Uterus (tissue), 4 donors: ENCODE results near the gene HTR3A. TPM values are rescaled to one million over a fixed set of nuclear protein-coding genes. Genes with fewer than 3 reads are reported as not detected.
"Not testable (repeated sequence)": the region's sequence is repeated elsewhere in the genome, so short reads cannot be mapped to it uniquely, and the experiment has no call there.

Experiments used
- DNase-seq, 2 donors: peaks; one replicate each; pipeline ENCODE4 v3.0.0-alpha.2; 2019 to 2020
- H3K27ac ChIP-seq, 2 donors: fragments of 200-600 bp; sonication (generic); 1 replicate in 1 of 2; 2 replicates in 1 of 2; pipeline ENCODE4 v1.5.1; 2016 to 2018
- H3K27me3 ChIP-seq, 2 donors: fragments of 200-600 bp; sonication (generic); one replicate each; pipeline ENCODE4 v1.5.1; 2018 to 2019; ENCODE audit warnings: control low read depth in 1 of 2
- H3K36me3 ChIP-seq, 2 donors: fragments of 200-600 bp; sonication (generic); one replicate each; pipeline ENCODE4 v1.5.1; 2019; ENCODE audit warnings: control low read depth in 1 of 2
- H3K4me1 ChIP-seq, 2 donors: fragments of 200-600 bp; sonication (generic); one replicate each; pipeline ENCODE4 v1.5.1; 2018 to 2019; ENCODE audit warnings: control low read depth in 1 of 2
- H3K4me3 ChIP-seq, 2 donors: fragments of 200-600 bp; sonication (generic); 1 replicate in 1 of 2; 2 replicates in 1 of 2; pipeline ENCODE4 v1.5.1; 2018 to 2019; ENCODE audit warnings: mild to moderate bottlenecking in 1 of 2
- H3K9me3 ChIP-seq, 2 donors: fragments of 200-600 bp; sonication (generic); one replicate each; pipeline ENCODE4 v1.5.1; 2019; ENCODE audit warnings: control low read depth in 1 of 2
- POLR2A ChIP-seq, 2 donors: fragments of 450-650 bp; IDR thresholded peaks; one replicate each; pipeline ENCODE4 v1.6.1; 2016; ENCODE audit warnings: antibody characterized with exemption in 2 of 2, mild to moderate bottlenecking in 1 of 2, moderate library complexity in 1 of 2
- intact Hi-C: fragments of 100-400 bp; cut with DNase I; formaldehyde crosslinking; loops from one replicate; pipeline ENCODE4 v1.15.1; 2023; ENCODE audit warnings: low total_unique reads
- total RNA-seq, 4 donors: library from RNA; depleted of rRNA in 3 of 4; stranded (reverse); fragments of >200 nt in 3 of 4; gene quantifications; one replicate each; pipeline versions ENCODE4 v1.1.0 to v1.2.4, GENCODE V29; 2014 to 2023
- TF ChIP-seq, protein P1 (sequence below), 4 experiments: fragments of 200-600 bp in 2 of 4; fragments of 450-650 bp in 2 of 4; sonication (generic) in 2 of 4; IDR thresholded peaks; one replicate each; pipeline ENCODE4 v1.5.1; 2016 to 2019; ENCODE audit warnings: antibody characterized with exemption in 4 of 4, mild to moderate bottlenecking in 2 of 4, moderate library complexity in 1 of 4
- donor health status: DM: yes; HTN: yes; CAD: no.

Gene HTR3A
- total RNA-seq, 4 donors from 2014 or later: 0.14 to 0.21 TPM; not detected in 2

DNA sequence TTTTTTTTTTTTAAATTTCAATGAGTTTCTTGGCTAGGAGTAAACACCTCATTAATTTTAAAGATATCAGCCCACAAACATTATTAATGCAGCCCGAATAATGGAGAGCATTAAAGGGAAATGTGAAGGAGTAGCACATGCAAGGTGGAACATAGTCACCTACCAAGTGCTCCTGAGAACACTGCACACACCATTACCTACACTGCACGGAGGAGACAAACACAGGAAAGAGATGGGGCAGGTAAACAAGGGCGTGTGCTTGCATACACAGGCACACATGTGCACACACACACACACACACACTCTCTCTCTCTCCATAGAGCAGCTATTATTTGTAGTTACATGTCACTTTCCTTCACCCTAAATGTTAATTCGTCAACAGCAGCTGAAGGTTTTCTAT is 40.1 kb upstream of the HTR3A start:
- no peak overlapping the region for H3K27ac ChIP-seq
- H3K36me3 ChIP-seq: no peaks in the 10 kb centered on the region
- H3K4me3 ChIP-seq: no peak overlapping the region
- DNase-seq: no peak
- H3K27me3 ChIP-seq: no peaks in the 10 kb centered on the region
- H3K9me3 ChIP-seq: no peaks in the 10 kb centered on the region
- TF ChIP-seq, protein P1, sequence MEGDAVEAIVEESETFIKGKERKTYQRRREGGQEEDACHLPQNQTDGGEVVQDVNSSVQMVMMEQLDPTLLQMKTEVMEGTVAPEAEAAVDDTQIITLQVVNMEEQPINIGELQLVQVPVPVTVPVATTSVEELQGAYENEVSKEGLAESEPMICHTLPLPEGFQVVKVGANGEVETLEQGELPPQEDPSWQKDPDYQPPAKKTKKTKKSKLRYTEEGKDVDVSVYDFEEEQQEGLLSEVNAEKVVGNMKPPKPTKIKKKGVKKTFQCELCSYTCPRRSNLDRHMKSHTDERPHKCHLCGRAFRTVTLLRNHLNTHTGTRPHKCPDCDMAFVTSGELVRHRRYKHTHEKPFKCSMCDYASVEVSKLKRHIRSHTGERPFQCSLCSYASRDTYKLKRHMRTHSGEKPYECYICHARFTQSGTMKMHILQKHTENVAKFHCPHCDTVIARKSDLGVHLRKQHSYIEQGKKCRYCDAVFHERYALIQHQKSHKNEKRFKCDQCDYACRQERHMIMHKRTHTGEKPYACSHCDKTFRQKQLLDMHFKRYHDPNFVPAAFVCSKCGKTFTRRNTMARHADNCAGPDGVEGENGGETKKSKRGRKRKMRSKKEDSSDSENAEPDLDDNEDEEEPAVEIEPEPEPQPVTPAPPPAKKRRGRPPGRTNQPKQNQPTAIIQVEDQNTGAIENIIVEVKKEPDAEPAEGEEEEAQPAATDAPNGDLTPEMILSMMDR (IDR thresholded peaks at IDR 0.05): no peak
- TF ChIP-seq POLR2A (IDR thresholded peaks at IDR 0.05): no peak
- intact Hi-C loops: no loop called here
- no peaks in the 10 kb centered on the region for H3K4me1 ChIP-seq

DNA sequence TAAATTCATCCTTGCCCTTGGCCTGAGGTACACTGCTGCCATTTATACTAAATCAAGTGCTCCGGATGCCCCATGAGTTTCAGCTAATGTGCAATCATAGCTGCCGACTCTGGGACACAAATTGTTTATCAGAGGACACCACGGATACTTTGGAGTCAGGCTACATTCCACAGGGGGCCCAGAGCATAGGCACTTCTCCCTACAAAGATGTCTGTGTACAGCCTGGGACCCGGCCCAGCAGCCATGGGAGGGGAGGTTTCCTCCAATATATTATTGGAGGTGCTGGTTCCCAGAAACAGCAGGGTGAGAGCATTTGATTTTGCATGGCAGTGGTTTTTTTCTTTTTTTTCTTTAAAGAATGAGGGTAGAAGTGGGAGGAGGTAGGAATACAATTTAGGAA is 39.0 kb upstream of the HTR3A start:
- H3K4me1 ChIP-seq: no peaks in the 10 kb centered on the region
- intact Hi-C loops: no loop called here
- no peaks in the 10 kb centered on the region for H3K36me3 ChIP-seq
- no peak overlapping the region for H3K27ac ChIP-seq
- H3K9me3 ChIP-seq: no peaks in the 10 kb centered on the region
- TF ChIP-seq POLR2A (IDR thresholded peaks at IDR 0.05): no peak
- TF ChIP-seq, protein P1 (IDR thresholded peaks at IDR 0.05): no peak
- DNase-seq: no peak
- no peaks in the 10 kb centered on the region for H3K27me3 ChIP-seq
- no peak overlapping the region for H3K4me3 ChIP-seq

DNA sequence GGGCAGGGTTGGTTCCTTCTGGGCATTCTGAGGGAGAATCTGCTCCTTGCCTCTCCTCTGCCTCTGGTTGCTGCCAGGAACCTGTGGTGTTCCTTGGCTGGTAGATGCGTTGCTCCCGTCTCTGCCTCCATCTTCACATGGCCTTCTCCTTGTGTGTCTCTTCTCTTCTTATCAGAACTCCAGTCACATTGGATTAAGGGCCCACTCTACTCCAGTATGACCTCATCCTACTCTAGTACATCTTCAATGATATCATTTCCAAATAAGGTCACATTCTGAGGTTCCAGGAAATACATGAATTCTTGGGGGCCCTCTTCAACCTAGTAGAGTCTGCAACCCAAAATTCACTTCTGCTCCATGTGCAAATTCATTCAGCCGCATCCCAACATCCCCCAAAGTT is 37.0 kb upstream of the HTR3A start:
- Histone ChIP-seq H3K27ac (no peak overlapping the region), H3K27me3 (no peaks in the 10 kb centered on the region), H3K36me3 (no peaks in the 10 kb centered on the region), H3K4me1 (no peaks in the 10 kb centered on the region), H3K4me3 (no peak overlapping the region), H3K9me3 (no peaks in the 10 kb centered on the region)
- TF ChIP-seq POLR2A (IDR thresholded peaks at IDR 0.05): no peak
- TF ChIP-seq, protein P1 (IDR thresholded peaks at IDR 0.05): no peak
- intact Hi-C loops: no loop called here
- DNase-seq: no peak

DNA sequence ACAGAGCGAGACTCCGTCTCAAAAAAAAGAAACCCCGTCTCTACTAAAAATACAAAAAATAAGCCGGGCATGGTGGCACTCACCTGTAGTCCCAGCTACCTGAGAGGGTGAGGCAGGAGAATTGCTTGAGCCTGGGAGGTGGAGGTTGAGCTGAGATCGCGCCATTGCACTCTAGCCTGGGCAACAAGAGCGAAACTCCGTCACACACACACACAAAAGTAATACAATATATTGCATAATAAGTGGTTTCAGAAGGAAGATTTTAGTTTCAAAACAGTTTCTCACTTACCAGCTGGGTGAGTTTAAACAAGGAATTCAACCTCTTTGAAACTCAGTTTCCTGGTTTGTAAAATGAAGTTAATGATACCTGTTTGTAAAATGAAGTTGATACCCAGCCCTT is 32.7 kb upstream of the HTR3A start:
- TF ChIP-seq, protein P1 (IDR thresholded peaks at IDR 0.05): no peak
- TF ChIP-seq POLR2A (IDR thresholded peaks at IDR 0.05): no peak
- no peaks in the 10 kb centered on the region for H3K4me1 ChIP-seq
- no peaks in the 10 kb centered on the region for H3K27me3 ChIP-seq
- intact Hi-C loops: no loop called here
- no peaks in the 10 kb centered on the region for H3K9me3 ChIP-seq
- no peaks in the 10 kb centered on the region for H3K36me3 ChIP-seq
- no peak overlapping the region for H3K27ac ChIP-seq
- no peak overlapping the region for H3K4me3 ChIP-seq
- no peak for DNase-seq

DNA sequence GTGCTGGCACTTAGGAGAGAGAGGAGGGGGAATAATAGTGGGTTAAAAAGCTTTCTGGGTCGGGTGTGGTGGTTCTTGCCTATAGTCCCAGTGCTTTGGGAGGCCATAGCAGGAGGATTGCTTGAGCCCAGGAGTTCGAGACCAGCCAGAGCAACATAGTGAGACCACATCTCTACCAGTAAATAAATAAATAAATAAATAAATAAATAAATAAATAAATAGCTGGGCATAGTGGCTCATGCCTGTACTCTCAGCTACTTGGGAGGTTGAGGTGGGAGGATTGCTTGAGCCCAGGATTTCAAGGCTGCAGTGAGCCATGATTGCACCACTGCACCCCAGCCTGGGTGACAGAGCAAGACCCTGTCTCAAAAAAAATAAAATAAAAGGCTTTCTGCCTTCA is 28.7 kb upstream of the HTR3A start:
- H3K4me1 ChIP-seq, H3K4me3 ChIP-seq, H3K27ac ChIP-seq, intact Hi-C loops, DNase-seq, H3K27me3 ChIP-seq, H3K9me3 ChIP-seq, H3K36me3 ChIP-seq: not testable (repeated sequence)

DNA sequence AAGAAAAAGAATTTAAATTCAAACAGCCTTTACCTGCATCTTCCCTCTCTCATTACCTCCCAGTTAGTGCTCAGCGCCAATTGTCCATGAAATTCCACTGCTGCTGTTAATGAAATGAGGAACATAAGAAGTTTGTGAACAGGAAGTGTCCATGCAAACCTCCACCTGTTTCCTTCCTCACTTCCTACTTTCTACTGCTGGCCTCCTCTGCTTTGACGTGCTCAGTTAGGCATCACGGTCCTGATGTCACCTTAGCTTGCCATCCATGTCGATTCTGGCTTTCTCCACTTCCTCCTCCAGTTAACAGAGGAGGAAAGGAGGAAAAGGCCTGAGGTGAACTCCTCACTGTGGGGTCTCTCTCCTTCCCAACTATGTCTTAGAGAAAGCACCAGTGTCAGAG is 26.9 kb upstream of the HTR3A start:
- H3K4me3 ChIP-seq: no peak overlapping the region
- no peaks in the 10 kb centered on the region for H3K4me1 ChIP-seq
- no peaks in the 10 kb centered on the region for H3K9me3 ChIP-seq
- DNase-seq: no peak
- no peaks in the 10 kb centered on the region for H3K36me3 ChIP-seq
- H3K27ac ChIP-seq: no peak overlapping the region
- TF ChIP-seq, protein P1 (IDR thresholded peaks at IDR 0.05): no peak
- TF ChIP-seq POLR2A (IDR thresholded peaks at IDR 0.05): no peak
- intact Hi-C loops: no loop called here
- H3K27me3 ChIP-seq: no peaks in the 10 kb centered on the region
